Subcutaneous adipose tissue (tissue), 4 donors: ENCODE measurements around the gene STRA8. TPM values are rescaled to one million over a fixed set of nuclear protein-coding genes. Genes with fewer than 3 reads are reported as not detected.

ENCODE experiments used
- total RNA-seq, 4 donors: library from RNA; depleted of rRNA; stranded (reverse); fragments of >200 nt; gene quantifications; one replicate each; pipeline ENCODE4 v1.1.0, GENCODE V29; 2016
- TF ChIP-seq, protein P1 (sequence below): fragments of 450-650 bp; IDR thresholded peaks from one replicate; pipeline ENCODE4 v1.5.1; 2016; ENCODE audit warnings: low read depth, mild to moderate bottlenecking, control low read depth, antibody characterized with exemption, moderate library complexity

STRA8 gene
- total RNA-seq, 4 donors from 2014 or later = not detected

DNA sequence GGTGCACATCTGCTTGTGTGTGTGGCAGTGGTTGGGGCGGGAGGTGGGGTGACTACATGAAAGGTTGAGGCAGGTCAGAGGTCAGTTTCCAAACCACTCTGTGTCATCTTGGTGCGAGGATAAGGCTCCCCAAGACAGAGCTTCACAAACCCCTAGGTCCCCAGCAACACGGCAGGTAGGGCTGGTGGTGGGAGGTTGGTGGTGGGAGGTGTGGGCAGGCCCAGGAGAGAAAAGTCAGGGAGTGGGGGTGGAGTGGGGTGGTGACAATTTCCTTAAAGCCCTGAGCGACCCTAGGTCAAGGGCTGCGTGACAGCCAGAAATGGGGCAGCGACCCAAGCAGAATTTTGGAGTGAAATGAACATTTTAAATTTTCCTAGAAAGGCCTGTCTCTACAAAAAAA is 1.6 kb upstream of the STRA8 start:
- TF ChIP-seq, protein P1, sequence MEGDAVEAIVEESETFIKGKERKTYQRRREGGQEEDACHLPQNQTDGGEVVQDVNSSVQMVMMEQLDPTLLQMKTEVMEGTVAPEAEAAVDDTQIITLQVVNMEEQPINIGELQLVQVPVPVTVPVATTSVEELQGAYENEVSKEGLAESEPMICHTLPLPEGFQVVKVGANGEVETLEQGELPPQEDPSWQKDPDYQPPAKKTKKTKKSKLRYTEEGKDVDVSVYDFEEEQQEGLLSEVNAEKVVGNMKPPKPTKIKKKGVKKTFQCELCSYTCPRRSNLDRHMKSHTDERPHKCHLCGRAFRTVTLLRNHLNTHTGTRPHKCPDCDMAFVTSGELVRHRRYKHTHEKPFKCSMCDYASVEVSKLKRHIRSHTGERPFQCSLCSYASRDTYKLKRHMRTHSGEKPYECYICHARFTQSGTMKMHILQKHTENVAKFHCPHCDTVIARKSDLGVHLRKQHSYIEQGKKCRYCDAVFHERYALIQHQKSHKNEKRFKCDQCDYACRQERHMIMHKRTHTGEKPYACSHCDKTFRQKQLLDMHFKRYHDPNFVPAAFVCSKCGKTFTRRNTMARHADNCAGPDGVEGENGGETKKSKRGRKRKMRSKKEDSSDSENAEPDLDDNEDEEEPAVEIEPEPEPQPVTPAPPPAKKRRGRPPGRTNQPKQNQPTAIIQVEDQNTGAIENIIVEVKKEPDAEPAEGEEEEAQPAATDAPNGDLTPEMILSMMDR = no peak

DNA sequence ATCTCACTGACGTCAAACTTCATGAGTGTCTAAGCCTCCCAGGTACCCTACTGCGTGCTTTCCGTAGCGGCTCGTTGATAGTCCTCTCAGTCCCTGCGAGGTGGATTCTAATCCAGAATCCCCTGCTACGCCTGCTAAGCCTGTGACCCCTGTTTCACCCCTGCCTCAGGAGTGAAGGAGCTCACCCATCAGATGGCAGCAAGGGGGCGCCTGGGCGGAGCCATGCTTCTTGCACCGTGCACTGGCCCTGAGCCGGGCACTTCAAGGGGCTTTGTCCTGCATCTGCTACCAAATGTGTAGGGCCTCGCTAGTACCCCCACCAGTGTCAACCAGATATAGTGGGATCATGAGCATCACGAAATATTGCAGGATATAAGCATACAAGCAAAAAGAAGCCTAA is 918 bp upstream of the STRA8 start:
- TF ChIP-seq, protein P1 = no peak

DNA sequence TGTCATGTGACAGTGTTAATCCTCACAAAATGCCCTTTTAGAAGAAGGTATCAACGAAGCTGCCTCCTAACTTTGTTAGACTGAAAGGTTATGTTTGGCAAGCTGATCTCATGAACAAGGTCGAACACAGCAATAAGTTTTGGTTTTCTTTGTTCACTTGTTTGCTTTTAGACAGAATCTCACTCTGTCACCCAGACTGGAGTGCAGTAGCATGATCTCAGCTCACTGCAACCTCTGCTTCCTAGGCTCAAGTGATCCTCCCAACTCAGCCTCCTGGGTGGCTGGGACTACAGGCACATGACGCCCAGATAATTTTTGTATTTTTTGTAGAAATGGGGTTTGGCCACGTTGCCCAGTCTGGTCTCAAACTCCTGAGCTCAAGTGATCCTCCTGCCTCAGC is 1.1 kb downstream of the STRA8 start:
- TF ChIP-seq, protein P1 = no peak

DNA sequence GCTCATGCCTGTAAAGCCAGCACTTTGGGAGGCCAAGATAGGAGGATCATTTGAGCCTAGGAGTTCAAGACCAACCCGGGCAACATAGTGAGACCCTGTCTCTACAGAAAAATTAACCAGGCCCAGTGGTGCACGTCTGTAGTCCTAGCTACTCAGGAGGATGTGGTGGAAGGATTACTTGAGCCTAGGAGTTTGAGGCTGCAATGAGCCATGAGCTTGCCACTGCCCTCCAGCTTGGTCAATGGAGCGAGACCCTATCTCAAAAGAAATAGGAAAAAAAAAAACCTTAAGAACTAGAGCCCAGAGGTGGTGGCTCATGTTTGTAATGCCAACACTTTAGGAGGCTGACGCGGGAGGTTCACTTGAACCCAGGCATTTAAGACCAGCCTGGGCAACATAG is 2.2 kb downstream of the STRA8 start:
- TF ChIP-seq, protein P1 = no peak

DNA sequence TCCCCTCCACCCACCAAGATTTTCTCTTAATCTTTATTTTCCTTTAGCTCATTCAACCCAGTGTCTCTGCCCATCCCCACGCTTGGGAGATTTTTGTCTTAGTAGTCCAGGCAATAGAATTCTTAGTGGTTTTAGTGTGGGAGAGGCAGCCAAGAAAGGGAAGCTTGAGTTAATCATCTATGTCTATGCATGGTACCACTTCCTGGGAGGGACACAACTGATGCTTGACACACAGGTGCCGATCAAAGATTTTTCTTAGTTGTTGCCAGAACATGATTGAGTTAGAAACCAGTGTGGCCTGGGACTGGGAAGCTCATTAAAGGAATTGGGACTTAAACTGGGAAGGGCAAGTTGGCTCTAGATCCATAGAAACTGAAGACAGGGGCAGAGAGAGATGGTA is 3.1 kb downstream of the STRA8 start:
- TF ChIP-seq, protein P1 = no peak

DNA sequence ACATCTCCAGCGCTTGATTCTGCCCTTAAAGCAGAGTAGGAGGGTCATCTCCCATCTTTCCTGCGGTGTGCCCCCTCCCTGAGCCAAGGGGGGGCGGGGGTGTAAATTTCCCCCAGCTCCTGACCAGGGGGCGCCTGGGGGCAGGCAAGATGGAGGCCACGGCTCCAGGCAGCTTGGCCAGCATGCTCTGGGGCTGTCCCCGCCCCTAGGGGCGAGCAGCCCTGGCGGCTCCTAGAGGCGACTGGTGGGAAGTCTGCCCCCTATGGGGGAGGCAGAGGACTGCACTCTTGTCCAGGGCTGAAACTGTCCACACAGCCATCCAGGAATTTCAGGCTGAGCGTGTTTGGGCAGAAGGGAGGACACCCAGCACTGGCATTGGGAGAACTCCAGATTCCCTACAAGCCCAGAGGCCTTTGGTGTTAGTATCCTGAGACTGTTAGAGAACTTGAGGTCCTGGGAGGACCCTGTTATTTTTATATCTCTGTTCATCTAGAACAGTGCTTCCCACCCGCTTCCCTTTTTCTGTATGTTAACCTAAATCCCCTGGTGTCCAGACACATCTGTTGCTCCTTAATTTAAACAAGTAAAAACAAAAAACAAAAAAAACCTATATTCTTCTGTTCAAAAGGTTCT is 4.6 kb downstream of the STRA8 start:
- TF ChIP-seq, protein P1 = no peak

DNA sequence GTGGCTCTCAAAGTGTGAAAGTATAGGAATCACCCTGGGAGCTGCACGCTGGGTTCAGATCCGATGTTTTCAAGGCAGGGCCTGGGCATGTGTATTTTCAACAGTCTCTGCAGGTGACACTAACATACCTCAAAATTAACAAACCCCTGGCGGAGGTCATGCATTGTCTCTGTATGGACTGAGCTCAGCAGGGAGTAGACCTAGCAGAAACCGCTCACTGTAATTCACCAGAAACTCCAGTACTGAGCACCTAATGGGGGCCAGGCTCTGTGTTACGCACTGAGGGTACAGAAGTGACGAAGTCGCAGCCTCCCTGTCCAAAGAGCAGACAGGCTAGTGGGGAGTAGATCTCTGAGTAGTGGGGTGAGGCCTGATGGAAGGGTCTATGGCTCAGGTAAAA is 5.6 kb downstream of the STRA8 start:
- TF ChIP-seq, protein P1 = no peak
